Psoas muscle (tissue), 8 donors: ENCODE data around the gene FBXO17. TPM values are rescaled to one million over a fixed set of nuclear protein-coding genes. Genes with fewer than 3 reads are reported as not detected.

ENCODE experiments used
- ATAC-seq, 4 donors: fragments of 200-7000 bp; cut with Tn5 transposase; one replicate each; pipeline ENCODE4 v1.9.1; 2020; ENCODE audit warnings: moderate library complexity in 3 of 4, mild to moderate bottlenecking in 2 of 4
- DNase-seq, 2 donors: peaks; one replicate each; pipeline ENCODE4 v3.0.0-alpha.2; 2020
- H3K27ac ChIP-seq: fragments of 200-600 bp; one replicate; pipeline ENCODE4 v1.8.0; 2022
- H3K27me3 ChIP-seq, 3 donors: fragments of 200-600 bp in 1 of 3; one replicate each; pipeline versions ENCODE4 v1.6.1 to v1.8.0; 2013 to 2022; ENCODE audit warnings: low read length in 2 of 3, mild to moderate bottlenecking in 2 of 3, moderate library complexity in 1 of 3; ENCODE audit not compliant: insufficient read depth in 3 of 3
- H3K36me3 ChIP-seq, 2 donors: fragments of 200-600 bp in 1 of 2; one replicate each; pipeline versions ENCODE4 v1.6.1 to v1.8.0; 2013 to 2022; ENCODE audit warnings: low read depth in 1 of 2, mild to moderate bottlenecking in 1 of 2, moderate library complexity in 1 of 2; ENCODE audit not compliant: insufficient read depth in 1 of 2
- H3K4me1 ChIP-seq: fragments of 200-600 bp; one replicate; pipeline ENCODE4 v1.8.0; 2022
- H3K4me3 ChIP-seq: fragments of 200-600 bp; one replicate; pipeline ENCODE4 v1.8.0; 2022; ENCODE audit warnings: mild to moderate bottlenecking
- H3K9me3 ChIP-seq: fragments of 200-600 bp; one replicate; pipeline ENCODE4 v1.8.0; 2022
- WGBS, 3 donors: extraction: QIAGEN DNeasy Blood & Tissue Kit; methylation state at CpG; one replicate each; pipeline versions ENCODE4 v1.1.6 to v1.1.7; 2013; 5-methylcytosine and 5-hydroxymethylcytosine counted together
- intact Hi-C, 2 donors: fragments of 100-400 bp; cut with DNase I; formaldehyde crosslinking; loops; one replicate each; pipeline versions ENCODE4 v1.11.0 to v1.14.2; 2022
- polyA plus RNA-seq, 3 donors: library from polyadenylated mRNA; stranded (reverse); fragments of 200-250 nt; gene quantifications; one replicate each; pipeline ENCODE4 v1.2.3, GENCODE V29; 2013
- total RNA-seq, 4 donors: library from RNA; stranded (reverse); fragmentation: NEBNext Ultra II Directional in 2 of 4; extraction: Animal tissue kit (Norgen Biotek cat#: 25700) in 2 of 4; gene quantifications; one replicate each; pipeline versions ENCODE4 v1.2.1 to v1.2.4, GENCODE V29; 2021 to 2023
- TF ChIP-seq, protein P1 (sequence below): fragments of 200-600 bp; IDR thresholded peaks from one replicate; pipeline ENCODE4 v1.8.0; 2022; ENCODE audit warnings: antibody characterized with exemption
- donor health status: healthy with polysubstance abuse.
- donor health status: DM: no; HTN: no; CAD: no; lungs with moderate emphysema.
- donor health status: Bipolar disorder and iron deficiency.
- donor health status: healthy.
- donor health status: DM: yes; HTN: yes; CAD: no.
- donor health status: DM: no; HTN: no; CAD: no.
- donor health status: DM: no; HTN: no; CAD: no.
- donor health status: DM: yes; HTN: yes; CAD: no.

The FBXO17 gene
- total and polyA plus RNA-seq, 7 donors, result 1.6 to 4.3 (median 2.2) TPM

DNA sequence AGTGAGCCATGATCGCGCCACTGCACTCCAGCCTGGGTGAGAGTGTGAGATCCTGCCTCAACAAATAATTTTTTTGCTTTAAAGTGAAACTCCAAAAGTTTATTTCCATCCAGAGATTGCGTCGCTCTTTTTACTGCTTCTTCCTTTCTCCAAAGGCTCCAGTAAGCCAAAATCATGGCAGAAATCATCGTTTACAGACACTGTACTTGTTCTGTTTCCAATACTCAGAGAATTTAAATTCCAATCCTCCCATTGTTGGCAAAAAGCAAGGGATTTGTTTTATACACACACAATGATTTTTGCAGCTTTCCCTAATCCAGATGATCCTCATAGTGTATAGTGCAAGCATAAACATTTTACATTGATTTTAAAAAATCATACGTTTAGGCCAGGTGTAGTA lies 41.5 kb upstream of the FBXO17 start:
- TF ChIP-seq, protein P1, sequence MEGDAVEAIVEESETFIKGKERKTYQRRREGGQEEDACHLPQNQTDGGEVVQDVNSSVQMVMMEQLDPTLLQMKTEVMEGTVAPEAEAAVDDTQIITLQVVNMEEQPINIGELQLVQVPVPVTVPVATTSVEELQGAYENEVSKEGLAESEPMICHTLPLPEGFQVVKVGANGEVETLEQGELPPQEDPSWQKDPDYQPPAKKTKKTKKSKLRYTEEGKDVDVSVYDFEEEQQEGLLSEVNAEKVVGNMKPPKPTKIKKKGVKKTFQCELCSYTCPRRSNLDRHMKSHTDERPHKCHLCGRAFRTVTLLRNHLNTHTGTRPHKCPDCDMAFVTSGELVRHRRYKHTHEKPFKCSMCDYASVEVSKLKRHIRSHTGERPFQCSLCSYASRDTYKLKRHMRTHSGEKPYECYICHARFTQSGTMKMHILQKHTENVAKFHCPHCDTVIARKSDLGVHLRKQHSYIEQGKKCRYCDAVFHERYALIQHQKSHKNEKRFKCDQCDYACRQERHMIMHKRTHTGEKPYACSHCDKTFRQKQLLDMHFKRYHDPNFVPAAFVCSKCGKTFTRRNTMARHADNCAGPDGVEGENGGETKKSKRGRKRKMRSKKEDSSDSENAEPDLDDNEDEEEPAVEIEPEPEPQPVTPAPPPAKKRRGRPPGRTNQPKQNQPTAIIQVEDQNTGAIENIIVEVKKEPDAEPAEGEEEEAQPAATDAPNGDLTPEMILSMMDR, result no peak
- Histone ChIP-seq H3K36me3 (no peaks in the 10 kb centered on the region), H3K27me3 (no peaks in the 10 kb centered on the region), H3K4me1 (no peaks in the 10 kb centered on the region), H3K4me3 (no peak overlapping the region), H3K27ac (no peak overlapping the region), H3K9me3 (no peaks in the 10 kb centered on the region)
- DNase-seq (no peak), ATAC-seq (no peak)
- 67 to 71% (median 69%) methylated on average over 6 of the region's 6 CpGs for WGBS, 3 donors
- intact Hi-C loops, result no loop called here

DNA sequence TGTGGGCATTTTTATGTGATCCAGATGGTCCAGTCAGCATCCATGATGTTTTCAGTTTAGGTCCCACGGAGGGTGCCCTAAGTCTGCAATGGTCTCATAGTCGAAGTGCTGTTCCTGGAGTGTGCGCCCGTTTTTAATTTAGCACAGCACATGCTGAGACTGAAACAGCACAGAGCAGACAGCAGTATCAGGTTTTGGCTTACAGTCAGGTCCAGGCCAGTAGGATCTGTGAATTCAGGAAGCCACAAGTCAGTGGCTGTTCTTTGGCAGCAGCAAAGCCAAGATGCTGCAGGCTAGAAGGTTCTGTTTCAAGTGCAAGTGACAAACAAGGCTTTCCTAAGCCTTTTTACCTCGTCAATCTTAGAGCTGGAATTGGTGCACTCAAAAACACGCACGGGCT lies 38.5 kb upstream of the FBXO17 start:
- TF ChIP-seq, protein P1, result no peak
- Histone ChIP-seq H3K9me3 (no peaks in the 10 kb centered on the region), H3K4me1 (no peaks in the 10 kb centered on the region), H3K27me3 (no peaks in the 10 kb centered on the region), H3K36me3 (no peaks in the 10 kb centered on the region), H3K4me3 (no peak overlapping the region), H3K27ac (no peak overlapping the region)
- 59 to 72% (median 62%) methylated on average over 7 of the region's 7 CpGs for WGBS, 3 donors
- intact Hi-C loops, result no loop called here
- DNase-seq (no peak), ATAC-seq (no peak)

DNA sequence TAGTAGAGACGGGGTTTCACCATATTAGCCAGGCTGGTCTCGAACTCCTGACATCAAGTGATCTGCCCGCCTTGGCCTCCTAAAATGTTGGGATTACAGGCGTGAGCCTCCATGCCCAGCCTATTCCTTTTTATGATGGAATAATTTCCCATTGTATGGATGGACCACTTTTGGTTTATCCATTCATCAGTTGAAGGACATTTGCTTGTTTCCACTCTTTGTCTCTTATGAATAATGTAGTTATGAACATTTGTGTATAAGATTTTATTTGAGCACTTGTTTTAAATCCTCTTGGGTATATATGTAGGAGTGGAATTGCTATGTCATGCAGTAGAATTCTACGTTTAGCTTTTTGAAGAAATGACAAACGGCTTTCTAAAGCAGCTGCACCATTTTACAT lies 33.5 kb upstream of the FBXO17 start:
- H3K4me3 ChIP-seq, result no peak overlapping the region
- H3K36me3 ChIP-seq, result no peaks in the 10 kb centered on the region
- H3K9me3 ChIP-seq, result no peaks in the 10 kb centered on the region
- DNase-seq, result no peak
- no peaks in the 10 kb centered on the region for H3K27me3 ChIP-seq
- no peak overlapping the region for H3K27ac ChIP-seq
- no peak for ATAC-seq
- no peaks in the 10 kb centered on the region for H3K4me1 ChIP-seq
- WGBS, 3 donors, result 66 to 77% (median 69%) methylated on average over 6 of the region's 6 CpGs
- intact Hi-C loops, result no loop called here
- TF ChIP-seq, protein P1, result no peak

DNA sequence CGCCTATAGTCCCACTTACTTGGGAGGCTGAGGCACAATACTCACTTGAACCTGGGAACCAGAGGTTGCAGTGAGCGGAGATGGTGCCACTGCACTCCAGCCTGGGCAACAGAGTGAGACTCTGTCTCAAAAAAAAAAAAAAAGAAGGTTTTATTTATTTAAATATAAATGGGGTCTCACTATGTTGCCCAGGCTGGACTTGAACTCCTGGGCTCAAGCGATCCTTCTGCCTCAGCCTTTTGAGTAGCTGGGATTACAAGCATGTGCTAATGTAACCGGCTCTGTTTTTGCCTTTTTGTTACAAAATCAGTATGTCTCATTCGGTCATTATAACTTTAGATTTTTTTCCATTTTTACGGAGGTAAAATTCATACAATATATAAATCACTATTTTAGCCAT lies 32.6 kb upstream of the FBXO17 start:
- intact Hi-C loops, result no loop called here
- no peak for ATAC-seq

GRCh38 chr19:39007096-39007495 lies 31.6 kb upstream of the FBXO17 start:
- Histone ChIP-seq H3K27ac (no peak overlapping the region), H3K4me1 (no peaks in the 10 kb centered on the region), H3K9me3 (no peaks in the 10 kb centered on the region), H3K36me3 (no peaks in the 10 kb centered on the region), H3K4me3 (no peak overlapping the region), H3K27me3 (no peaks in the 10 kb centered on the region)
- WGBS, 3 donors, result 22 to 33% (median 28%) methylated on average over 3 of the region's 3 CpGs
- no peak for ATAC-seq
- no peak for DNase-seq
- intact Hi-C loops, result no loop called here
- TF ChIP-seq, protein P1, result no peak

More for the DNA sequence above, 32.6 kb upstream of the FBXO17 start:
- TF ChIP-seq, protein P1, result no peak
- Histone ChIP-seq H3K27me3 (no peaks in the 10 kb centered on the region), H3K9me3 (no peaks in the 10 kb centered on the region), H3K4me1 (no peaks in the 10 kb centered on the region), H3K27ac (no peak overlapping the region), H3K36me3 (no peaks in the 10 kb centered on the region), H3K4me3 (no peak overlapping the region)
- WGBS, 3 donors, result 91 to 94% (median 94%) methylated on average over 6 of the region's 6 CpGs
- no peak for DNase-seq
